DMS53 treated with DMSO at 0.1 percent for 48 hours (cell line): ENCODE results near the gene LRFN4.

Experiments
- DNase-seq: peaks from one replicate; lab custom pipeline; 2025; ENCODE audit not compliant: unreplicated experiment; lab: John Stamatoyannopoulos, UW

Gene LRFN4

GRCh38 chr11:66870131-66870530, 13.3 kb downstream of the LRFN4 start:
- DNase-seq, result no peak

GRCh38 chr11:66870616-66871520, 14.0 kb downstream of the LRFN4 start:
- DNase-seq, result no peak

- DNase-seq, result no peak
Measured at GRCh38 chr11:66871521-66871901, 14.6 kb downstream of the LRFN4 start.

GRCh38 chr11:66874232-66874631, 17.4 kb downstream of the LRFN4 start:
- no peak for DNase-seq

GRCh38 chr11:66875378-66875777, 18.5 kb downstream of the LRFN4 start:
- no peak for DNase-seq

- peak; percentile 12 for DNase-seq
Measured at GRCh38 chr11:66877588-66878385, 20.9 kb downstream of the LRFN4 start.

GRCh38 chr11:66878474-66878873, 21.6 kb downstream of the LRFN4 start:
- DNase-seq, result no peak

- DNase-seq, result no peak
Measured at GRCh38 chr11:66879000-66879399, 22.1 kb downstream of the LRFN4 start.

- DNase-seq, result no peak
Measured at GRCh38 chr11:66879583-66879982, 22.7 kb downstream of the LRFN4 start.

- DNase-seq, result no peak
Measured at GRCh38 chr11:66879999-66880398, 23.1 kb downstream of the LRFN4 start.

GRCh38 chr11:66880496-66881450, 23.9 kb downstream of the LRFN4 start:
- peak; percentile 83 for DNase-seq

- no peak for DNase-seq
Measured at GRCh38 chr11:66881451-66881835, 24.6 kb downstream of the LRFN4 start.

- DNase-seq, result no peak
Measured at GRCh38 chr11:66881927-66882452, 25.1 kb downstream of the LRFN4 start.

GRCh38 chr11:66882561-66883015, 25.7 kb downstream of the LRFN4 start:
- DNase-seq, result peak; percentile 75

GRCh38 chr11:66883016-66883965, 26.4 kb downstream of the LRFN4 start:
- DNase-seq, result peak; percentile 75

GRCh38 chr11:66884443-66884842, 27.6 kb downstream of the LRFN4 start:
- DNase-seq, result no peak

GRCh38 chr11:66885469-66885868, 28.6 kb downstream of the LRFN4 start:
- DNase-seq, result no peak

GRCh38 chr11:66885950-66886440, 29.1 kb downstream of the LRFN4 start:
- no peak for DNase-seq

GRCh38 chr11:66886671-66887221, 29.9 kb downstream of the LRFN4 start:
- DNase-seq, result no peak
